LNCaP clone FGC (cell line): ENCODE results near the gene FGFR4.

Source experiments
- DNase-seq: peaks from one replicate; pipeline ENCODE4 v3.0.0-alpha.2; 2011; ENCODE audit warnings: low read depth
- H3K4me3 ChIP-seq: 2 replicates; pipeline ENCODE4 v1.5.1; 2011; ENCODE audit warnings: mild to moderate bottlenecking, low read depth, low read length, control low read depth
- CTCF ChIP-seq: IDR thresholded peaks from 2 replicates; pipeline ENCODE4 v1.5.1; 2012; ENCODE audit warnings: mild to moderate bottlenecking; ENCODE audit not compliant: control insufficient read depth, insufficient read depth; ENCODE audit errors: extremely low read depth

FGFR4 gene

GRCh38 chr5:177132136-177133095, 45.7 kb downstream of the FGFR4 start:
- TF ChIP-seq CTCF = no peak
- no peak for DNase-seq
- no peak overlapping the region for H3K4me3 ChIP-seq

GRCh38 chr5:177133096-177133852, 46.6 kb downstream of the FGFR4 start, which contains the start of gene NSD1:
Gene NSD1, plus strand, starts transcription at chr5:177133773. Its CDS starts 1,331 bp downstream, at chr5:177135104.
- H3K4me3 ChIP-seq = peak within 1 kb of the TSS; percentile 68
- no peak for TF ChIP-seq CTCF
- no peak for DNase-seq

GRCh38 chr5:177133853-177134696, 47.4 kb downstream of the FGFR4 start:
- peak overlapping the region; percentile 68 for H3K4me3 ChIP-seq
- TF ChIP-seq CTCF = no peak
- DNase-seq = no peak

GRCh38 chr5:177134697-177135225, 48.0 kb downstream of the FGFR4 start:
- TF ChIP-seq CTCF = no peak
- peak overlapping the region; percentile 68 for H3K4me3 ChIP-seq
- DNase-seq = no peak

- TF ChIP-seq CTCF = no peak
- no peak overlapping the region for H3K4me3 ChIP-seq
- DNase-seq = no peak
Observed at GRCh38 chr5:177140312-177140711, 53.6 kb downstream of the FGFR4 start.

- H3K4me3 ChIP-seq = no peak overlapping the region
- TF ChIP-seq CTCF = no peak
- DNase-seq = no peak
Observed at GRCh38 chr5:177141496-177141895, 54.8 kb downstream of the FGFR4 start.
